ENCODE data around the gene IGF2R.

IGF2R gene

GRCh38 chr6:160027931-160028330 lies 59.0 kb downstream of the IGF2R start:
- no peak for DNase-seq

GRCh38 chr6:160028487-160029275 lies 59.8 kb downstream of the IGF2R start:
- no peak for DNase-seq

GRCh38 chr6:160029525-160029924 lies 60.6 kb downstream of the IGF2R start:
- DNase-seq, result no peak

- DNase-seq, result peak; percentile 73
Measured at GRCh38 chr6:160030103-160030502, 61.2 kb downstream of the IGF2R start.

GRCh38 chr6:160031442-160031841 lies 62.6 kb downstream of the IGF2R start:
- DNase-seq, result no peak

GRCh38 chr6:160031871-160032270 lies 63.0 kb downstream of the IGF2R start:
- DNase-seq, result no peak

GRCh38 chr6:160032538-160032937 lies 63.7 kb downstream of the IGF2R start:
- no peak for DNase-seq

- no peak for DNase-seq
Measured at GRCh38 chr6:160034036-160034930, 65.4 kb downstream of the IGF2R start.

GRCh38 chr6:160035241-160035640 lies 66.4 kb downstream of the IGF2R start:
- no peak for DNase-seq

- DNase-seq, result no peak
Measured at GRCh38 chr6:160035693-160036330, 66.9 kb downstream of the IGF2R start.

- no peak for DNase-seq
Measured at GRCh38 chr6:160036331-160036695, 67.4 kb downstream of the IGF2R start.

GRCh38 chr6:160036790-160037206 lies 67.9 kb downstream of the IGF2R start:
- no peak for DNase-seq

- no peak for DNase-seq
Measured at GRCh38 chr6:160038479-160038878, 69.6 kb downstream of the IGF2R start.

- no peak for DNase-seq
Measured at GRCh38 chr6:160039441-160039840, 70.6 kb downstream of the IGF2R start.

- DNase-seq, result no peak
Measured at GRCh38 chr6:160040055-160040454, 71.2 kb downstream of the IGF2R start.

- no peak for DNase-seq
Measured at GRCh38 chr6:160040527-160041264, 71.8 kb downstream of the IGF2R start.

GRCh38 chr6:160041608-160042007 lies 72.7 kb downstream of the IGF2R start:
- DNase-seq, result no peak

- no peak for DNase-seq
Measured at GRCh38 chr6:160042014-160042773, 73.3 kb downstream of the IGF2R start.

- DNase-seq, result no peak
Measured at GRCh38 chr6:160042788-160043301, 74.0 kb downstream of the IGF2R start.

- DNase-seq, result no peak
Measured at GRCh38 chr6:160043784-160044183, 74.9 kb downstream of the IGF2R start.

- no peak for DNase-seq
Measured at GRCh38 chr6:160044687-160045086, 75.8 kb downstream of the IGF2R start.

All from right kidney (tissue), 1 donor.